Ovary (tissue), 3 donors: Measurements from ENCODE around the gene FNDC3A.

Experiments used
- POLR2A ChIP-seq: fragments of 450-650 bp; IDR thresholded peaks from one replicate; pipeline ENCODE4 v1.6.1; 2017; ENCODE audit warnings: antibody characterized with exemption, mild to moderate bottlenecking, moderate library complexity
- TF ChIP-seq, protein P1 (sequence below), 3 donors: fragments of 450-650 bp in 2 of 3; fragments of 200-600 bp in 1 of 3; IDR thresholded peaks; one replicate each; pipeline versions ENCODE4 v1.5.1 to v1.8.0; 2016 to 2022; ENCODE audit warnings: antibody characterized with exemption in 3 of 3, mild to moderate bottlenecking in 1 of 3
- donor health status: DM: no; HTN: no; CAD: no.

DNA sequence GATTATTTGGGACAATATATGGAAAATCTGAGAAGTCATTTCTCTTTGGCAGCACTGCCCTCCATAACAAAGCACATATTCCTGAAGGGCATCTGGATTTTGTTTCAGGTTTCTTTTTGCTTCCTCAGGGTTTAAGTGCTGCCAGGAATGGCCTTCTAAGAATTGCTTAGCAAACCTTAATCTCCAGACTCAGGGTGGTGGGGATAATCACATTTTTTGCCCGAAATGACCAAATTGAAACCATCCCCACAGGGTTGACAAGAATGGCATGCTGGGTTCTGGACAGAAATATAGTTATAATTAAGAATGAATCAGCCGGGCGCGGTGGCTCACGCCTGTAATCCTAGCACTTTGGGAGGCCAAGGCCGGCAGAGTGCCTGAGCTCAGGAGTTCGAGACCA lies 265.6 kb downstream of the FNDC3A start:
- TF ChIP-seq, protein P1, sequence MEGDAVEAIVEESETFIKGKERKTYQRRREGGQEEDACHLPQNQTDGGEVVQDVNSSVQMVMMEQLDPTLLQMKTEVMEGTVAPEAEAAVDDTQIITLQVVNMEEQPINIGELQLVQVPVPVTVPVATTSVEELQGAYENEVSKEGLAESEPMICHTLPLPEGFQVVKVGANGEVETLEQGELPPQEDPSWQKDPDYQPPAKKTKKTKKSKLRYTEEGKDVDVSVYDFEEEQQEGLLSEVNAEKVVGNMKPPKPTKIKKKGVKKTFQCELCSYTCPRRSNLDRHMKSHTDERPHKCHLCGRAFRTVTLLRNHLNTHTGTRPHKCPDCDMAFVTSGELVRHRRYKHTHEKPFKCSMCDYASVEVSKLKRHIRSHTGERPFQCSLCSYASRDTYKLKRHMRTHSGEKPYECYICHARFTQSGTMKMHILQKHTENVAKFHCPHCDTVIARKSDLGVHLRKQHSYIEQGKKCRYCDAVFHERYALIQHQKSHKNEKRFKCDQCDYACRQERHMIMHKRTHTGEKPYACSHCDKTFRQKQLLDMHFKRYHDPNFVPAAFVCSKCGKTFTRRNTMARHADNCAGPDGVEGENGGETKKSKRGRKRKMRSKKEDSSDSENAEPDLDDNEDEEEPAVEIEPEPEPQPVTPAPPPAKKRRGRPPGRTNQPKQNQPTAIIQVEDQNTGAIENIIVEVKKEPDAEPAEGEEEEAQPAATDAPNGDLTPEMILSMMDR (IDR thresholded peaks at IDR 0.05) = no peak
- no peak for TF ChIP-seq POLR2A
